ENCODE measurements around the gene FUT8. TPM values are rescaled to one million over a fixed set of nuclear protein-coding genes. Genes with fewer than 3 reads are reported as not detected.

FUT8 gene
- total RNA-seq, 1 experiment from 2014 or later = 42.3 TPM

DNA sequence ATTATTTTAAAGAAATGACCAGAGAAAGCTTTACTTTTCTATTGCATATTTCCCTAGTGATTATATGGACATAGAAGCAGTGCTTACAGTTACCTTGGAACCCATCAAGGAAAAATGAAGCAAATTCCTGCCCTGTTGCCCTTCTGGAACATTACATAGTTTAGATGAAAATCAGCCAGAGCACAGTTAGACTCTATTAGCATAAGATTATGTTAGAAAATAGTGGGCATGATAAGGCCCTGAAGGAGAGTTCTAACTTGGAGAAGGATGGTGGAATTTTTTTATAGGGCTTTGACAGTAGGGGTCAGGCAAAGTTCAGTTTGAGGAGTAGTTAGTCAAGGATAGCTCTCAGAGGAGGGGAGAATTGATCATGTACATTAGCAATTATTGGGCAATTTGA lies 74.3 kb downstream of the FUT8 start:
- Histone ChIP-seq H3K79me2 (ENCODE audit: insufficient read depth, low read length) (no peaks in the 10 kb centered on the region), H3K9ac (ENCODE audit: low read length) (no peak overlapping the region), H3K4me3 (replicated peaks in 1 of 2; ENCODE audit: low read depth in 1 of 2, low read length in 2 of 2) (no peak overlapping the region), H3K4me1 (ENCODE audit: control insufficient read depth in 1 of 2, insufficient read depth in 2 of 2, low read length in 2 of 2) (peaks cover 0 to 23% of the 10 kb centered on the region in 2 experiments; a peak in 2 of 4 replicates), H3K27ac (ENCODE audit: low read depth, low read length) (no peak overlapping the region), H4K20me1 (ENCODE audit: insufficient read depth) (no peaks in the 10 kb centered on the region), H3K27me3 (ENCODE audit: insufficient read depth, low read length) (no peaks in the 10 kb centered on the region), H3K9me2 (ENCODE audit: insufficient read depth) (no peaks in the 10 kb centered on the region), H3K9me3 (ENCODE audit: control insufficient read depth in 1 of 2, insufficient read depth in 1 of 2, low read depth in 1 of 2, low read length in 2 of 2) (no peaks in the 10 kb centered on the region), H3K36me3 (ENCODE audit: control insufficient read depth in 1 of 2, insufficient read depth in 2 of 2, low read length in 2 of 2) (no peaks in the 10 kb centered on the region), H2AFZ (ENCODE audit: low read depth, low read length, poor library complexity, severe bottlenecking) (no peak overlapping the region), H3K4me2 (ENCODE audit: low read length) (no peak overlapping the region)
- TF ChIP-seq SRF (IDR thresholded peaks at IDR 0.05; ENCODE audit: low read depth) (no peak), CEBPB (IDR thresholded peaks at IDR 0.05; ENCODE audit: low read depth) (no peak), POLR2AphosphoS5 (IDR thresholded peaks at IDR 0.05; ENCODE audit: low read depth, low read length) (no peak), SIN3A (IDR thresholded peaks at IDR 0.05; ENCODE audit: low read depth) (no peak), TCF7L2 (IDR thresholded peaks at IDR 0.05; ENCODE audit: borderline replicate concordance, extremely low read depth, insufficient read depth, insufficient read length) (no peak), ELF1 (IDR thresholded peaks at IDR 0.05; ENCODE audit: borderline replicate concordance, low read depth) (no peak), YY1 (IDR thresholded peaks at IDR 0.05; ENCODE audit: extremely low read depth, insufficient replicate concordance, low read depth, low read length) (no peak), JUND (IDR thresholded peaks at IDR 0.05) (no peak), ZFX (IDR thresholded peaks at IDR 0.05) (no peak), SP1 (IDR thresholded peaks at IDR 0.05; ENCODE audit: low read depth) (no peak), EZH2 (IDR thresholded peaks at IDR 0.05) (no peak), CBX3 (IDR thresholded peaks at IDR 0.05; ENCODE audit: low read depth) (no peak), ZNF274 (IDR thresholded peaks at IDR 0.05; ENCODE audit: low read depth, low read length) (no peak), POLR2A (IDR thresholded peaks at IDR 0.05; ENCODE audit: borderline replicate concordance, extremely low read depth, insufficient read depth, insufficient read length) (no peak), RAD21 (IDR thresholded peaks at IDR 0.05; ENCODE audit: low read depth) (no peak)
- TF ChIP-seq, protein P1, sequence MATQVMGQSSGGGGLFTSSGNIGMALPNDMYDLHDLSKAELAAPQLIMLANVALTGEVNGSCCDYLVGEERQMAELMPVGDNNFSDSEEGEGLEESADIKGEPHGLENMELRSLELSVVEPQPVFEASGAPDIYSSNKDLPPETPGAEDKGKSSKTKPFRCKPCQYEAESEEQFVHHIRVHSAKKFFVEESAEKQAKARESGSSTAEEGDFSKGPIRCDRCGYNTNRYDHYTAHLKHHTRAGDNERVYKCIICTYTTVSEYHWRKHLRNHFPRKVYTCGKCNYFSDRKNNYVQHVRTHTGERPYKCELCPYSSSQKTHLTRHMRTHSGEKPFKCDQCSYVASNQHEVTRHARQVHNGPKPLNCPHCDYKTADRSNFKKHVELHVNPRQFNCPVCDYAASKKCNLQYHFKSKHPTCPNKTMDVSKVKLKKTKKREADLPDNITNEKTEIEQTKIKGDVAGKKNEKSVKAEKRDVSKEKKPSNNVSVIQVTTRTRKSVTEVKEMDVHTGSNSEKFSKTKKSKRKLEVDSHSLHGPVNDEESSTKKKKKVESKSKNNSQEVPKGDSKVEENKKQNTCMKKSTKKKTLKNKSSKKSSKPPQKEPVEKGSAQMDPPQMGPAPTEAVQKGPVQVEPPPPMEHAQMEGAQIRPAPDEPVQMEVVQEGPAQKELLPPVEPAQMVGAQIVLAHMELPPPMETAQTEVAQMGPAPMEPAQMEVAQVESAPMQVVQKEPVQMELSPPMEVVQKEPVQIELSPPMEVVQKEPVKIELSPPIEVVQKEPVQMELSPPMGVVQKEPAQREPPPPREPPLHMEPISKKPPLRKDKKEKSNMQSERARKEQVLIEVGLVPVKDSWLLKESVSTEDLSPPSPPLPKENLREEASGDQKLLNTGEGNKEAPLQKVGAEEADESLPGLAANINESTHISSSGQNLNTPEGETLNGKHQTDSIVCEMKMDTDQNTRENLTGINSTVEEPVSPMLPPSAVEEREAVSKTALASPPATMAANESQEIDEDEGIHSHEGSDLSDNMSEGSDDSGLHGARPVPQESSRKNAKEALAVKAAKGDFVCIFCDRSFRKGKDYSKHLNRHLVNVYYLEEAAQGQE (IDR thresholded peaks at IDR 0.05; ENCODE audit: low read depth) = no peak
- TF ChIP-seq, protein P2, sequence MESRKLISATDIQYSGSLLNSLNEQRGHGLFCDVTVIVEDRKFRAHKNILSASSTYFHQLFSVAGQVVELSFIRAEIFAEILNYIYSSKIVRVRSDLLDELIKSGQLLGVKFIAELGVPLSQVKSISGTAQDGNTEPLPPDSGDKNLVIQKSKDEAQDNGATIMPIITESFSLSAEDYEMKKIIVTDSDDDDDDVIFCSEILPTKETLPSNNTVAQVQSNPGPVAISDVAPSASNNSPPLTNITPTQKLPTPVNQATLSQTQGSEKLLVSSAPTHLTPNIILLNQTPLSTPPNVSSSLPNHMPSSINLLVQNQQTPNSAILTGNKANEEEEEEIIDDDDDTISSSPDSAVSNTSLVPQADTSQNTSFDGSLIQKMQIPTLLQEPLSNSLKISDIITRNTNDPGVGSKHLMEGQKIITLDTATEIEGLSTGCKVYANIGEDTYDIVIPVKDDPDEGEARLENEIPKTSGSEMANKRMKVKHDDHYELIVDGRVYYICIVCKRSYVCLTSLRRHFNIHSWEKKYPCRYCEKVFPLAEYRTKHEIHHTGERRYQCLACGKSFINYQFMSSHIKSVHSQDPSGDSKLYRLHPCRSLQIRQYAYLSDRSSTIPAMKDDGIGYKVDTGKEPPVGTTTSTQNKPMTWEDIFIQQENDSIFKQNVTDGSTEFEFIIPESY (IDR thresholded peaks at IDR 0.05; ENCODE audit: extremely low read depth, insufficient replicate concordance, low read length) = no peak
- intact Hi-C loops (cut with micrococcal nuclease) = no loop called here
- POLR2A ChIA-PET = no interaction called here
- DNase-seq (ENCODE audit: low read depth, low spot score) (no peak), ATAC-seq (no peak)
- RAD21 ChIA-PET (ENCODE audit: low non-redundant PET in 1 of 2, low total read pairs in 2 of 2, uncharacterized antibody in 2 of 2, unreplicated experiment in 2 of 2) = no interaction called here
- CTCF ChIA-PET = no interaction called here
- BruUV-seq (replicated peaks) = no TSS peak

Data from HCT116 (cell line).